HG02678 (cell line): ENCODE results near the gene GHRL.
"Not testable (repeated sequence)": the region's sequence is repeated elsewhere in the genome, so short reads cannot be mapped to it uniquely, and the experiment has no call there.

Experiments used
- ATAC-seq: cut with Tn5 transposase; IDR thresholded peaks from one replicate; pipeline ENCODE4 v1.9.1; 2021; ENCODE audit warnings: mild to moderate bottlenecking, moderate library complexity; ENCODE audit not compliant: unreplicated experiment

The GHRL gene

GRCh38 chr3:10278501-10278900 is 14.2 kb downstream of the GHRL start:
- ATAC-seq: no peak

- ATAC-seq: no peak
Observed at GRCh38 chr3:10277115-10277625, 15.6 kb downstream of the GHRL start.

- no peak for ATAC-seq
Observed at GRCh38 chr3:10274601-10275000, 18.1 kb downstream of the GHRL start.

GRCh38 chr3:10273702-10274305 is 18.9 kb downstream of the GHRL start:
- no peak for ATAC-seq

- no peak for ATAC-seq
Observed at GRCh38 chr3:10272977-10273376, 19.8 kb downstream of the GHRL start.

GRCh38 chr3:10272476-10272875 is 20.3 kb downstream of the GHRL start:
- not testable (repeated sequence) for ATAC-seq

GRCh38 chr3:10269443-10269842 is 23.3 kb downstream of the GHRL start:
- ATAC-seq: no peak

GRCh38 chr3:10268930-10269329 is 23.8 kb downstream of the GHRL start:
- ATAC-seq: no peak

- no peak for ATAC-seq
Observed at GRCh38 chr3:10268116-10268515, 24.6 kb downstream of the GHRL start.

GRCh38 chr3:10266936-10267335 is 25.8 kb downstream of the GHRL start:
- not testable (repeated sequence) for ATAC-seq

GRCh38 chr3:10265833-10266232 is 26.9 kb downstream of the GHRL start:
- no peak for ATAC-seq

- ATAC-seq: no peak
Observed at GRCh38 chr3:10263646-10264363, 28.9 kb downstream of the GHRL start.

- no peak for ATAC-seq
Observed at GRCh38 chr3:10262027-10262426, 30.7 kb downstream of the GHRL start.

- no peak for ATAC-seq
Observed at GRCh38 chr3:10260211-10260701, 32.5 kb downstream of the GHRL start.

GRCh38 chr3:10259798-10260197 is 32.9 kb downstream of the GHRL start:
- ATAC-seq: no peak

- no peak for ATAC-seq
Observed at GRCh38 chr3:10259036-10259435, 33.7 kb downstream of the GHRL start.

GRCh38 chr3:10255835-10256234 is 36.9 kb downstream of the GHRL start:
- ATAC-seq: no peak

- no peak for ATAC-seq
Observed at GRCh38 chr3:10253731-10254130, 39.0 kb downstream of the GHRL start.

GRCh38 chr3:10251006-10251405 is 41.7 kb downstream of the GHRL start:
- no peak for ATAC-seq

GRCh38 chr3:10249833-10250232 is 42.9 kb downstream of the GHRL start:
- no peak for ATAC-seq

GRCh38 chr3:10248984-10249748 is 43.6 kb downstream of the GHRL start:
- ATAC-seq: no peak
